CD4-positive, alpha-beta T cell (primary cell): ENCODE data around the gene GPC6. TPM values are rescaled to one million over a fixed set of nuclear protein-coding genes. Genes with fewer than 3 reads are reported as not detected.

Experiments
- ATAC-seq: fragments of 200-7000 bp; cut with Tn5 transposase; one replicate; pipeline ENCODE4 v1.10.0; 2022; ENCODE audit warnings: mild to moderate bottlenecking; ENCODE audit not compliant: poor library complexity
- CTCF ChIA-PET: fragments of 350-600 bp; sonication (Branson Sonifier 250); formaldehyde crosslinking; loops from one replicate; lab custom pipeline; 2021; ENCODE audit warnings: antibody characterized with exemption, inconsistent platforms; lab: Charles Lee
- POLR2A ChIA-PET: fragments of 350-600 bp; sonication (Branson Sonifier 250); formaldehyde crosslinking; loops from one replicate; lab custom pipeline; 2021; ENCODE audit warnings: antibody characterized with exemption, inconsistent platforms; lab: Charles Lee
- DNase-seq, 14 experiments: peaks; one replicate each; pipeline ENCODE4 v3.0.0-alpha.2; 2013 to 2020; ENCODE audit warnings: mixed read lengths in 2 of 14
- H3K27ac ChIP-seq, 2 donors: one replicate each; pipeline versions ENCODE4 v1.5.1 to v1.7.0; 2013; ENCODE audit warnings: low read length in 2 of 2, low read depth in 1 of 2, mild to moderate bottlenecking in 1 of 2
- H3K27me3 ChIP-seq, 2 experiments: 1 replicate in 1 of 2; 2 replicates in 1 of 2; pipeline versions ENCODE4 v1.6.1 to v1.7.0; 2013; ENCODE audit warnings: low read length in 2 of 2, control low read depth in 1 of 2, mild to moderate bottlenecking in 1 of 2, moderate library complexity in 1 of 2; ENCODE audit not compliant: insufficient read depth in 2 of 2, control insufficient read depth in 1 of 2
- H3K36me3 ChIP-seq: one replicate; pipeline ENCODE4 v1.6.1; 2013; ENCODE audit warnings: low read length, control low read depth; ENCODE audit not compliant: insufficient read depth
- H3K4me1 ChIP-seq: one replicate; pipeline ENCODE4 v1.6.1; 2013; ENCODE audit warnings: low read length, control low read depth; ENCODE audit not compliant: insufficient read depth
- H3K4me3 ChIP-seq: one replicate; pipeline ENCODE4 v1.5.1; 2013; ENCODE audit warnings: mild to moderate bottlenecking, low read length, moderate library complexity
- H3K9me3 ChIP-seq, 2 experiments: 1 replicate in 1 of 2; 2 replicates in 1 of 2; pipeline versions ENCODE4 v1.6.1 to v1.7.0; 2013; ENCODE audit warnings: low read length in 2 of 2, mild to moderate bottlenecking in 2 of 2, control low read depth in 1 of 2, moderate library complexity in 1 of 2; ENCODE audit not compliant: control insufficient read depth in 1 of 2, insufficient read depth in 1 of 2
- H3K27ac Mint-ChIP-seq: one replicate; pipeline ENCODE4 v1.8.0; 2020; ENCODE audit warnings: mixed read lengths
- H3K27me3 Mint-ChIP-seq: one replicate; pipeline ENCODE4 v1.8.0; 2021; ENCODE audit warnings: mixed read lengths
- H3K36me3 Mint-ChIP-seq: one replicate; pipeline ENCODE4 v1.8.0; 2021; ENCODE audit warnings: low read depth, mixed read lengths
- H3K4me1 Mint-ChIP-seq: one replicate; pipeline ENCODE4 v1.8.0; 2021; ENCODE audit warnings: low read depth, mixed read lengths
- H3K4me3 Mint-ChIP-seq: one replicate; pipeline ENCODE4 v1.8.0; 2020; ENCODE audit warnings: mild to moderate bottlenecking, mixed read lengths
- H3K9me3 Mint-ChIP-seq: one replicate; pipeline ENCODE4 v1.8.0; 2020; ENCODE audit warnings: mixed read lengths
- CTCF ChIP-seq: fragments of 200-600 bp; IDR thresholded peaks from one replicate; pipeline ENCODE4 v1.8.0; 2022; ENCODE audit warnings: antibody characterized with exemption, mild to moderate bottlenecking
- intact Hi-C, 2 experiments: fragments of 100-400 bp; cut with DNase I in 1 of 2; cut with micrococcal nuclease in 1 of 2; formaldehyde crosslinking; loops; one replicate each; pipeline versions ENCODE4 v1.15.1 to v1.9.0; 2023 to 2025; cut with DNase I, micrococcal nuclease
- total RNA-seq, 174 experiments: library from RNA in 2 of 174; stranded (reverse) in 2 of 174; gene quantifications; one replicate each; pipeline ENCODE4 v1.2.3 and lab custom pipeline; 2021 to 2026

The GPC6 gene
- total RNA-seq, 2 experiments from 2014 or later, result not detected

- TF ChIP-seq CTCF, result no peak
- Histone ChIP-seq H3K36me3 (no peaks in the 10 kb centered on the region), H3K27ac (no peak overlapping the region), H3K9me3 (no peaks in the 10 kb centered on the region), H3K4me3 (no peak overlapping the region), H3K27me3 (no peaks in the 10 kb centered on the region), H3K4me1 (no peaks in the 10 kb centered on the region)
- no peak for ATAC-seq
- Mint-ChIP-seq H3K27me3 (peaks cover 5% of the 10 kb centered on the region), H3K9me3 (peaks cover 2% of the 10 kb centered on the region), H3K4me1 (no peaks in the 10 kb centered on the region), H3K36me3 (no peaks in the 10 kb centered on the region), H3K4me3 (no peak overlapping the region), H3K27ac (no peak overlapping the region)
- ChIA-PET CTCF (no interaction called here), POLR2A (no interaction called here)
- intact Hi-C loops, result no loop called here
- DNase-seq, result no peak
Measured at GRCh38 chr13:93956426-93956825, 729.8 kb downstream of the GPC6 start.

- H3K36me3 ChIP-seq, result no peaks in the 10 kb centered on the region
- CTCF ChIA-PET, result no interaction called here
- no peak for TF ChIP-seq CTCF
- ATAC-seq (no peak), DNase-seq (no peak)
- no peak overlapping the region for H3K4me3 ChIP-seq
- no peaks in the 10 kb centered on the region for H3K27me3 ChIP-seq
- H3K4me1 Mint-ChIP-seq, result no peaks in the 10 kb centered on the region
- POLR2A ChIA-PET, result no interaction called here
- H3K4me3 Mint-ChIP-seq, result no peak overlapping the region
- H3K27me3 Mint-ChIP-seq, result peaks cover 5% of the 10 kb centered on the region
- H3K4me1 ChIP-seq, result no peaks in the 10 kb centered on the region
- no peaks in the 10 kb centered on the region for H3K9me3 ChIP-seq
- peaks cover 2% of the 10 kb centered on the region for H3K9me3 Mint-ChIP-seq
- no peaks in the 10 kb centered on the region for H3K36me3 Mint-ChIP-seq
- H3K27ac ChIP-seq, result no peak overlapping the region
- intact Hi-C loops, result no loop called here
- H3K27ac Mint-ChIP-seq, result no peak overlapping the region
Measured at GRCh38 chr13:93957371-93957770, 730.8 kb downstream of the GPC6 start.

GRCh38 chr13:93959796-93960533 lies 733.4 kb downstream of the GPC6 start:
- DNase-seq (no peak), ATAC-seq (no peak)
- Histone ChIP-seq H3K9me3 (no peaks in the 10 kb centered on the region), H3K4me1 (no peaks in the 10 kb centered on the region), H3K36me3 (no peaks in the 10 kb centered on the region), H3K27ac (no peak overlapping the region), H3K4me3 (no peak overlapping the region), H3K27me3 (no peaks in the 10 kb centered on the region)
- H3K27ac Mint-ChIP-seq, result no peak overlapping the region
- ChIA-PET POLR2A (no interaction called here), CTCF (no interaction called here)
- H3K36me3 Mint-ChIP-seq, result no peaks in the 10 kb centered on the region
- no peak overlapping the region for H3K4me3 Mint-ChIP-seq
- intact Hi-C loops, result no loop called here
- TF ChIP-seq CTCF, result no peak
- H3K4me1 Mint-ChIP-seq, result no peaks in the 10 kb centered on the region
- H3K27me3 Mint-ChIP-seq, result peaks cover 11% of the 10 kb centered on the region
- H3K9me3 Mint-ChIP-seq, result peaks cover 2% of the 10 kb centered on the region
